Mesendoderm (in vitro differentiated cells): ENCODE data around the gene FRMD4A.
A peak's percentile ranks its signal among the peaks of the same experiment; 100 is the strongest.

Experiments used
- DNase-seq: peaks from one replicate; pipeline ENCODE4 v3.0.0; 2013
- H2AK5ac ChIP-seq: 2 replicates; pipeline ENCODE4 v1.6.1; 2013; ENCODE audit warnings: low read length, inconsistent platforms
- H2BK120ac ChIP-seq: 2 replicates; pipeline ENCODE4 v1.6.1; 2013; ENCODE audit warnings: low read depth, mild to moderate bottlenecking, low read length, moderate library complexity, mixed read lengths
- H2BK15ac ChIP-seq: replicated peaks from 2 replicates; pipeline ENCODE4 v1.6.1; 2013; ENCODE audit warnings: low read depth, mild to moderate bottlenecking, moderate library complexity
- H2BK5ac ChIP-seq: 2 replicates; pipeline ENCODE4 v1.6.1; 2013; ENCODE audit warnings: low read length, inconsistent platforms
- H3K18ac ChIP-seq: 2 replicates; pipeline ENCODE4 v1.6.1; 2013; ENCODE audit warnings: mild to moderate bottlenecking, low read length, mixed read lengths
- H3K23ac ChIP-seq: one replicate; pipeline ENCODE4 v1.6.1; 2013; ENCODE audit warnings: low read length
- H3K27ac ChIP-seq: 2 replicates; pipeline ENCODE4 v1.5.1; 2013; ENCODE audit warnings: low read depth, mild to moderate bottlenecking, inconsistent platforms, low read length, moderate library complexity
- H3K27me3 ChIP-seq: 2 replicates; pipeline ENCODE4 v1.6.1; 2013; ENCODE audit warnings: low read length, control low read depth, mild to moderate bottlenecking, inconsistent platforms; ENCODE audit not compliant: insufficient read depth, poor library complexity
- H3K36me3 ChIP-seq: 2 replicates; pipeline ENCODE4 v1.6.1; 2013; ENCODE audit warnings: low read length, inconsistent platforms; ENCODE audit not compliant: control insufficient read depth, insufficient read depth
- H3K4ac ChIP-seq: one replicate; pipeline ENCODE4 v1.6.1; 2013; ENCODE audit warnings: low read depth, mild to moderate bottlenecking, low read length, moderate library complexity
- H3K4me1 ChIP-seq: 2 replicates; pipeline ENCODE4 v1.6.1; 2013; ENCODE audit warnings: low read depth, low read length, inconsistent platforms; ENCODE audit not compliant: control insufficient read depth
- H3K4me2 ChIP-seq: 2 replicates; pipeline ENCODE4 v1.6.1; 2013; ENCODE audit warnings: low read length
- H3K4me3 ChIP-seq: 2 replicates; pipeline ENCODE4 v1.5.1; 2013; ENCODE audit warnings: mild to moderate bottlenecking, low read length
- H3K56ac ChIP-seq: one replicate; pipeline ENCODE4 v1.6.1; 2013; ENCODE audit warnings: low read length
- H3K79me1 ChIP-seq: 2 replicates; pipeline ENCODE4 v1.6.1; 2013; ENCODE audit warnings: low read length, inconsistent platforms
- H3K79me2 ChIP-seq: 2 replicates; pipeline ENCODE4 v1.6.1; 2013; ENCODE audit warnings: mild to moderate bottlenecking, low read length; ENCODE audit not compliant: control insufficient read depth, insufficient read depth
- H3K9ac ChIP-seq: 2 replicates; pipeline ENCODE4 v1.6.1; 2013; ENCODE audit warnings: low read length, inconsistent platforms
- H4K5ac ChIP-seq: one replicate; pipeline ENCODE4 v1.6.1; 2013; ENCODE audit warnings: low read length
- H4K8ac ChIP-seq: one replicate; pipeline ENCODE4 v1.6.1; 2013; ENCODE audit warnings: low read depth, mild to moderate bottlenecking, control low read depth, low read length, moderate library complexity
- WGBS: extraction: QIAGEN DNeasy Blood & Tissue Kit; methylation state at CpG from one replicate; pipeline ENCODE4 v1.1.7; 2013; ENCODE audit warnings: low lambda C conversion rate, missing lambda C conversion rate; ENCODE audit not compliant: insufficient coverage; ENCODE audit errors: extremely low coverage; 5-methylcytosine and 5-hydroxymethylcytosine counted together

FRMD4A gene

DNA sequence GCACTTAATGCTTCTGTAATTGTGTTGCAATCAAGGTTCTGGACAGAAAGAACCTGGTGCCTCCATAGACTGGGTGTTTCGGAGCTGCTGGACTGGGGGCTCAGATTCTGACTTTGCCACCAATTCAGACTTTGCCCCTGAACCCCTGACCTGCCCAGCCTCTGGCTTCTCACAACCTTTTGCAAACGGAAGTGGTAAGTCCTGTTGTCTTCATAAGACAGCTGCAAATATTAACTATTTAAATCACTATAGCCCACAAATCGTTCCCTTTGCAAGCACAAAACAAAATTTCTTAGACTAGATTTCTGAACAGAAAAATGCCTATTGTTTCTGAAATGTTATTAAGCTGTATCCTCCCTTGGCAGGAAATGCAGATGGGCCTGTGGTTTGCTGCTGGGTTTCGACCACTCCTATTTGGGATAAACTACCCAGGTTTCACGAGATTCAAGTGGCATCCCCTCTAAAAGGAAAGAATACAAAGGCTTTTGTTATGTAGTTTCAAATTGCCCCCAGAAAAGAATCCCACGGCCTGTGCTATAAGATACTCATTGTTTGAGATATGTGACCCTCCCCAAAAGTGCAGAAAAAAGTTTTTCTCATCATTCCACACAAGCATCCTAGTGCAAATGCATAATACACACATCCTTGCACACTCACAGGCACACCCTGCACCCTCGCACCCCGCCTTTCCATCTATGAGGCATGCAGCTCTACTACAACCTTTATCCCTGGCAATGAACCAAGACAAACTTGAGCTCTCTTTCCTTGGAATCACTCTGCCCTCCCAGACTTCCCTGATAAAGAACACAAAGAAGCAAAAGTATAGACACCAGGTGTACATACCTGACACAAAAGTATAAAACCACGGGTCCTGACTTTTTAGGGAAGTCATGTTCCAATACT, 534.8 kb downstream of the FRMD4A start:
- Histone ChIP-seq H2BK15ac (no peak overlapping the region), H3K4me2 (no peak overlapping the region), H3K36me3 (peaks cover 4% of the 10 kb centered on the region), H3K79me1 (no peaks in the 10 kb centered on the region), H3K18ac (no peak overlapping the region), H3K56ac (peak overlapping the region; percentile 42), H3K4me1 (no peaks in the 10 kb centered on the region), H3K79me2 (no peaks in the 10 kb centered on the region), H2BK5ac (no peak overlapping the region), H4K5ac (no peak overlapping the region), H3K9ac (no peak overlapping the region), H2BK120ac (no peak overlapping the region), H3K27ac (no peak overlapping the region), H3K4ac (no peak overlapping the region), H2AK5ac (no peak overlapping the region), H3K4me3 (no peak overlapping the region), H3K27me3 (no peaks in the 10 kb centered on the region), H4K8ac (no peak overlapping the region), H3K23ac (no peak overlapping the region)
- WGBS, result no CpG with 5 or more reads among the region's 9 CpGs
- DNase-seq, result no peak

DNA sequence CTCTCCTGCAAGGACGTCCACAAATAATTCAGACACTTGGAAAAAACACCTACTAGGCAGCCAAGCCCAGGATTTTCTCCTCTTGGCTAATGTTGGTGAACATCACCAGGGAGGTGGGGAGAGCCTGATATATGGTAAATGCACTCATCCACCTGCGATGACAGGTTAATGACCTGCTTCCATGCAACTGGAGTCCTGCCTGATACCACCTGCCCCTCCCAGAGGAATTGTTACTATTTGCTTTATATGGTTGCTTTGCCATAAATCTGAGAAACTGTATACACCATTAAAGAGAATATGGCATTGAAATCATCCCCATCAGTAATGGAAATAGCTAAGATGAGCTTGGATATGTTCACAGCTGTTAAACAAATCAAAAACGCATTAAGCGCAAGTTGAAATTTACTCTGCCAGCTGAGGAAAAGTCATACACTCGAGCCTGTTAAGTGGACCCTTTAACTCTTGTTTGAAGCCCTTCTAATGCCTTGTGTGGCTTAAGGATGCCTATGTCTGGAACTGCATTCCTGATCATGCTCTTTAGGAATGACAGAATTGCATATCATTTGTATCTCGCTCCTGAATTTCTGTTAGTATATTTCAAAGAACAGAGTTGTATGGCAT, 535.6 kb downstream of the FRMD4A start:
- Histone ChIP-seq H2BK120ac (no peak overlapping the region), H3K4me2 (no peak overlapping the region), H4K5ac (no peak overlapping the region), H2BK15ac (no peak overlapping the region), H3K23ac (no peak overlapping the region), H3K4me3 (no peak overlapping the region), H3K79me1 (no peaks in the 10 kb centered on the region), H3K4ac (no peak overlapping the region), H2BK5ac (no peak overlapping the region), H4K8ac (no peak overlapping the region), H3K27ac (no peak overlapping the region), H3K27me3 (no peaks in the 10 kb centered on the region), H2AK5ac (no peak overlapping the region), H3K79me2 (no peaks in the 10 kb centered on the region), H3K18ac (no peak overlapping the region), H3K56ac (no peak overlapping the region), H3K9ac (no peak overlapping the region), H3K36me3 (peaks cover 4% of the 10 kb centered on the region), H3K4me1 (no peaks in the 10 kb centered on the region)
- WGBS, result no CpG with 5 or more reads among the region's 6 CpGs
- DNase-seq, result no peak

- WGBS, result no CpG with 5 or more reads among the region's 5 CpGs
- DNase-seq, result no peak
- H3K4ac ChIP-seq, result no peak overlapping the region
- no peak overlapping the region for H3K18ac ChIP-seq
- H3K79me2 ChIP-seq, result no peaks in the 10 kb centered on the region
- H3K23ac ChIP-seq, result no peak overlapping the region
- no peak overlapping the region for H3K56ac ChIP-seq
- no peak overlapping the region for H4K5ac ChIP-seq
- H2BK5ac ChIP-seq, result no peak overlapping the region
- H2AK5ac ChIP-seq, result no peak overlapping the region
- H2BK15ac ChIP-seq, result no peak overlapping the region
- H3K36me3 ChIP-seq, result peaks cover 4% of the 10 kb centered on the region
- H3K4me3 ChIP-seq, result no peak overlapping the region
- H2BK120ac ChIP-seq, result no peak overlapping the region
- H3K27ac ChIP-seq, result no peak overlapping the region
- H3K79me1 ChIP-seq, result no peaks in the 10 kb centered on the region
- H4K8ac ChIP-seq, result no peak overlapping the region
- H3K4me2 ChIP-seq, result no peak overlapping the region
- H3K27me3 ChIP-seq, result no peaks in the 10 kb centered on the region
- no peak overlapping the region for H3K9ac ChIP-seq
- no peaks in the 10 kb centered on the region for H3K4me1 ChIP-seq
Measured at GRCh38 chr10:13792006-13792405, 538.7 kb downstream of the FRMD4A start.

DNA sequence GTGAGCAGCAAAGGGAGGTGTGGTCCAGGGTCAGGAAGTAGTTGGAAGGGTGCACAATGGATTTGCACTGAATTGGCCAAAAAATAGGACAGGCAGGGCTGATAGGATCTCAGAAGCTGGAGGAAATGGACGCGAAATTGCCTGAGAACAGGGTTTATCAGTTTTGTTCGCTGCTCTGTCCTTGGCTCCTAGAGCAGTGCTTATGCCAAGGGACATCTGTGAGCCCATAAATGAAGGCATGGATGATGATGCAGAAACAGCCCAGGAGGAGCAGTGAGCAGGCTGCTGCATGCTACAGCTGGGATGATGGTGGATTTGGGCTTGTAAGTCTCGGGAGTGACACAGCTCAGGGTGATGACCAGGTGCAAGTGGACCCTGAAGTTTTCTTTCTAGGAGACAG, 539.2 kb downstream of the FRMD4A start:
- no peak overlapping the region for H3K56ac ChIP-seq
- no peak overlapping the region for H2BK15ac ChIP-seq
- H3K4me3 ChIP-seq, result no peak overlapping the region
- no CpG with 5 or more reads among the region's 4 CpGs for WGBS
- no peak overlapping the region for H3K27ac ChIP-seq
- no peaks in the 10 kb centered on the region for H3K79me2 ChIP-seq
- DNase-seq, result no peak
- no peaks in the 10 kb centered on the region for H3K4me1 ChIP-seq
- H3K4ac ChIP-seq, result no peak overlapping the region
- no peak overlapping the region for H2AK5ac ChIP-seq
- H3K36me3 ChIP-seq, result peaks cover 4% of the 10 kb centered on the region
- no peak overlapping the region for H3K9ac ChIP-seq
- H4K8ac ChIP-seq, result no peak overlapping the region
- H2BK5ac ChIP-seq, result no peak overlapping the region
- H3K4me2 ChIP-seq, result no peak overlapping the region
- H4K5ac ChIP-seq, result no peak overlapping the region
- H2BK120ac ChIP-seq, result no peak overlapping the region
- no peak overlapping the region for H3K18ac ChIP-seq
- no peaks in the 10 kb centered on the region for H3K79me1 ChIP-seq
- no peak overlapping the region for H3K23ac ChIP-seq
- no peaks in the 10 kb centered on the region for H3K27me3 ChIP-seq

DNA sequence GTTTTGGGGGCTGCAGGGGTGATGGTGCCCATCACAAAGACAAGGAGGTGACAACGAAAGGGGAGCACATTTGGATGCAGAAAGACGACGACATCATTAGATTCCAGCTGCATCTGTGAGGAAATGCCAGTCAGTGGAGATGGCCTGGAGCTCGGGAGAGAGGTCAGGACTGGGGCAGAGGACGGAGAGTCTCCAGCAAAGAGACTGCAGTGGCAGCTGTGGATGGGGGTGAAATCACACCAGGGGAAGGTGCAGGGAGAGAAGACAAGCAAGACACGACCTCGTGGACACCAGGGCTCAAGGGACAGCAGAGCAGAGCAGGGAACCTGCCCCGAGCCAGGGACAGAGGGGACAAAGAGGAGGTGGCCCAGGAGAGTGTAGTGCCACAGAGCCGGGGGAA, 540.5 kb downstream of the FRMD4A start:
- no peak overlapping the region for H3K27ac ChIP-seq
- H3K9ac ChIP-seq, result no peak overlapping the region
- no peak for DNase-seq
- no peaks in the 10 kb centered on the region for H3K27me3 ChIP-seq
- no peak overlapping the region for H4K8ac ChIP-seq
- no CpG with 5 or more reads among the region's 9 CpGs for WGBS
- H2AK5ac ChIP-seq, result no peak overlapping the region
- H3K4me3 ChIP-seq, result no peak overlapping the region
- H3K36me3 ChIP-seq, result peaks cover 4% of the 10 kb centered on the region
- no peak overlapping the region for H3K4ac ChIP-seq
- no peak overlapping the region for H2BK15ac ChIP-seq
- no peak overlapping the region for H3K23ac ChIP-seq
- H2BK5ac ChIP-seq, result no peak overlapping the region
- no peak overlapping the region for H3K56ac ChIP-seq
- H3K79me2 ChIP-seq, result no peaks in the 10 kb centered on the region
- H3K4me2 ChIP-seq, result no peak overlapping the region
- H3K4me1 ChIP-seq, result no peaks in the 10 kb centered on the region
- H3K79me1 ChIP-seq, result no peaks in the 10 kb centered on the region
- H4K5ac ChIP-seq, result no peak overlapping the region
- no peak overlapping the region for H3K18ac ChIP-seq
- no peak overlapping the region for H2BK120ac ChIP-seq
